HFFc6 (cell line): ENCODE results near the gene LAMB4. TPM values are rescaled to one million over a fixed set of nuclear protein-coding genes. Genes with fewer than 3 reads are reported as not detected.

Experiments
- DNase-seq: peaks from one replicate; pipeline ENCODE4 v3.0.0-alpha.2; 2018
- H3K27ac Mint-ChIP-seq: 2 replicates; pipeline ENCODE4 v1.8.0; 2020; ENCODE audit warnings: mild to moderate bottlenecking, mixed read lengths
- H3K27me3 Mint-ChIP-seq: 2 replicates; pipeline ENCODE4 v1.8.0; 2021; ENCODE audit warnings: mild to moderate bottlenecking, moderate library complexity, mixed read lengths; ENCODE audit not compliant: insufficient read depth
- H3K36me3 Mint-ChIP-seq: 2 replicates; pipeline ENCODE4 v1.8.0; 2021; ENCODE audit warnings: low read depth, mixed read lengths
- H3K4me1 Mint-ChIP-seq: 2 replicates; pipeline ENCODE4 v1.8.0; 2020; ENCODE audit warnings: low read depth, mixed read lengths
- H3K4me3 Mint-ChIP-seq: 2 replicates; pipeline ENCODE4 v1.8.0; 2020; ENCODE audit warnings: mild to moderate bottlenecking, moderate library complexity, mixed read lengths
- H3K9me3 Mint-ChIP-seq: 2 replicates; pipeline ENCODE4 v1.8.0; 2020; ENCODE audit warnings: mild to moderate bottlenecking, mixed read lengths
- total RNA-seq, 6 experiments: library from RNA; stranded (reverse); fragmentation: NEBNext Ultra II Directional; extraction: Animal tissue kit (Norgen Biotek cat#: 25700); gene quantifications; 2 replicates in 1 of 6; 3 replicates in 5 of 6; pipeline ENCODE4 v1.2.3, GENCODE V29; 2021
- TF ChIP-seq, protein P1 (sequence below): fragments of 200-600 bp; sonication (generic); IDR thresholded peaks from 2 replicates; pipeline ENCODE4 v1.5.0; 2021; ENCODE audit warnings: antibody characterized with exemption, mild to moderate bottlenecking

LAMB4 gene
- total RNA-seq, 6 experiments from 2014 or later: 0.16 to 0.24 TPM; not detected in 4

DNA sequence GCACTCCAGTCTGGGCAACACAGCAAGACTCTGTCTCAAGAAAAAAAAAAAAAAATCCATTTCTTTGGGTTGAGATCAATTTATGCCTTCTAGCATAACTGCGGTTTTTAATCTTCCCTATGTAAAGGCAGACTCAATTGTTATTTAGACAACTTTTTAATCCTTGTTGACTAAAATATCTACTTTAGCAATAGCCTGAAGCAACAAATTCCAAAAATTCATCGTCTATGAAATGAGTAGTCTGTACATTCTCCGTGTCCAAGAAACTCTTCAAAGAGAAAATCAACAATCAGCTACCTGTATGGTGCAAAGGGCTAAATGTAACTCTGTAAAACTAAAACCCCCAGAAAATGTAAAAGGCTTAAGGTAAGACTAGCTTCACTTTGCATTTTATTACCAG, 150.0 kb downstream of the LAMB4 start:
- H3K9me3 Mint-ChIP-seq: no peaks in the 10 kb centered on the region
- H3K36me3 Mint-ChIP-seq: peaks cover 48% of the 10 kb centered on the region
- H3K4me1 Mint-ChIP-seq: peaks cover 6% of the 10 kb centered on the region
- H3K4me3 Mint-ChIP-seq: no peak overlapping the region
- H3K27me3 Mint-ChIP-seq: no peaks in the 10 kb centered on the region
- DNase-seq: no peak
- TF ChIP-seq, protein P1, sequence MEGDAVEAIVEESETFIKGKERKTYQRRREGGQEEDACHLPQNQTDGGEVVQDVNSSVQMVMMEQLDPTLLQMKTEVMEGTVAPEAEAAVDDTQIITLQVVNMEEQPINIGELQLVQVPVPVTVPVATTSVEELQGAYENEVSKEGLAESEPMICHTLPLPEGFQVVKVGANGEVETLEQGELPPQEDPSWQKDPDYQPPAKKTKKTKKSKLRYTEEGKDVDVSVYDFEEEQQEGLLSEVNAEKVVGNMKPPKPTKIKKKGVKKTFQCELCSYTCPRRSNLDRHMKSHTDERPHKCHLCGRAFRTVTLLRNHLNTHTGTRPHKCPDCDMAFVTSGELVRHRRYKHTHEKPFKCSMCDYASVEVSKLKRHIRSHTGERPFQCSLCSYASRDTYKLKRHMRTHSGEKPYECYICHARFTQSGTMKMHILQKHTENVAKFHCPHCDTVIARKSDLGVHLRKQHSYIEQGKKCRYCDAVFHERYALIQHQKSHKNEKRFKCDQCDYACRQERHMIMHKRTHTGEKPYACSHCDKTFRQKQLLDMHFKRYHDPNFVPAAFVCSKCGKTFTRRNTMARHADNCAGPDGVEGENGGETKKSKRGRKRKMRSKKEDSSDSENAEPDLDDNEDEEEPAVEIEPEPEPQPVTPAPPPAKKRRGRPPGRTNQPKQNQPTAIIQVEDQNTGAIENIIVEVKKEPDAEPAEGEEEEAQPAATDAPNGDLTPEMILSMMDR: no peak
- no peak overlapping the region for H3K27ac Mint-ChIP-seq

DNA sequence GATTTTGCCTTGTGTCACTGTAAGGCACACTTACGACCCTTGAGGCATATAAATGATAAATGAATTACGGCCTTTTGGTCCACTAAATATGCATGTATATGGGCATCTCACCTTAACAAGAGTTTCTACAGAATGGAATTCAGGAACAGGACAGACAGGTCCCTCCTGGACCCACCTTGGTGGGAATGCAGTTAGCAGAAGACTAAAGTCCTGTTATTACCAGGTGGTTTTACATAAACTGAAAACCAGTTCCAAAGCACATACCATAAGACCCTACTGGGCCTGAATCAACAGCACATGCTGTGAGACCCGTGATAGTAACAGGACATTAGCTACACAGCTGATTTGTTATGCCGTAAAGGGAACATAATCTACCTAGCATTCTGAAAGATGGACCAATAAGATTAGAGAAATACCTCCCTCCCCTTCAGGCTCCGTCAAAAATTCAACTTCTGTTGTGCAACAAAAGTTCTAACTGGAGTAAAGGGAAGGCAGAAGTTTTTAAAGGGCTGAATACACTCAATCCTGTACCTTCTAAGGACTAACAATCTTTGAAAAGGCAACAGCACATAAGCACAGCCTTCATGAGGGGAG, 151.2 kb downstream of the LAMB4 start:
- no peak overlapping the region for H3K4me3 Mint-ChIP-seq
- no peaks in the 10 kb centered on the region for H3K9me3 Mint-ChIP-seq
- H3K36me3 Mint-ChIP-seq: peaks cover 48% of the 10 kb centered on the region
- DNase-seq: no peak
- TF ChIP-seq, protein P1: no peak
- H3K27me3 Mint-ChIP-seq: no peaks in the 10 kb centered on the region
- H3K27ac Mint-ChIP-seq: no peak overlapping the region
- peaks cover 6% of the 10 kb centered on the region for H3K4me1 Mint-ChIP-seq

DNA sequence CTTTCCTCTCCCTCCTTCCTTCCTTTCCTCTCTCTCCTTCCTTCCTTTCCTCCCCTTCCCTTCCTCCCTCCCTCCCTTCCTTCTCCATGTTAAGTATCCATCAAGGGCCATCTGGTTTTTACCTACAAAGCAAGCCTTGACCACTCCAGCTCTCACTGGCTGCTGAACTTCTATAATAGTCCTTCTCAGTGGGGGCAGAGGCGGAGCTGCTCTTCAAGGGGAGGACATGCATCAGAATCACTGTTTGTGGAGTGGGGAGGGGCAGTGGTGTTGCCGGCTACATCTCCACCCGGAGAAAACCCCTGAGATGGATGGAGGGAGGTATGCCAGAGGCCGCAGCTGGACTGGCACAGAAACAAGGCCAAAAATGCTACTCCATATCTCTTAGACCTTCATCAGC, 153.1 kb downstream of the LAMB4 start:
- DNase-seq: no peak
- Mint-ChIP-seq H3K4me1 (peaks cover 14% of the 10 kb centered on the region), H3K36me3 (peaks cover 52% of the 10 kb centered on the region), H3K27ac (no peak overlapping the region), H3K9me3 (no peaks in the 10 kb centered on the region), H3K27me3 (no peaks in the 10 kb centered on the region), H3K4me3 (no peak overlapping the region)
- TF ChIP-seq, protein P1: no peak

DNA sequence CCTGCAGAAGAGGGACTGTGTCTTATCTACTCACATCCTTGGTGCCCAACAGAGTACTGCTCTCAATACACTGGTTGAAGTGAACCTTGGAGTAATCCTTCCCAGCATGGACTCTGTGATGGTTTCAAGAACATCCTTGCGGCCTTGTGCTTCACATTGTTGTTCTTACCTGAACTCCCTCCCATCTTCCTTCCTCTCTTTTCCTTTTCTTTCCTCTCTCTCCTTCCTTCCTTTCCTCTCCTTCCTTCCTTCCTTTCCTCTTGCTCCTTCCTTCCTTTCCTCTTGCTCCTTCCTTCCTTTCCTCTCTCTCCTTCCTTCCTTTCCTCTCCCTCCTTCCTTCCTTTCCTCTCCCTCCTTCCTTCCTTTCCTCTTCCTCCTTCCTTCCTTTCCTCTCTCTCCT, 153.5 kb downstream of the LAMB4 start:
- no peaks in the 10 kb centered on the region for H3K27me3 Mint-ChIP-seq
- no peaks in the 10 kb centered on the region for H3K9me3 Mint-ChIP-seq
- no peak overlapping the region for H3K27ac Mint-ChIP-seq
- TF ChIP-seq, protein P1: no peak
- H3K4me1 Mint-ChIP-seq: peaks cover 19% of the 10 kb centered on the region
- H3K4me3 Mint-ChIP-seq: no peak overlapping the region
- H3K36me3 Mint-ChIP-seq: peaks cover 56% of the 10 kb centered on the region
- no peak for DNase-seq

DNA sequence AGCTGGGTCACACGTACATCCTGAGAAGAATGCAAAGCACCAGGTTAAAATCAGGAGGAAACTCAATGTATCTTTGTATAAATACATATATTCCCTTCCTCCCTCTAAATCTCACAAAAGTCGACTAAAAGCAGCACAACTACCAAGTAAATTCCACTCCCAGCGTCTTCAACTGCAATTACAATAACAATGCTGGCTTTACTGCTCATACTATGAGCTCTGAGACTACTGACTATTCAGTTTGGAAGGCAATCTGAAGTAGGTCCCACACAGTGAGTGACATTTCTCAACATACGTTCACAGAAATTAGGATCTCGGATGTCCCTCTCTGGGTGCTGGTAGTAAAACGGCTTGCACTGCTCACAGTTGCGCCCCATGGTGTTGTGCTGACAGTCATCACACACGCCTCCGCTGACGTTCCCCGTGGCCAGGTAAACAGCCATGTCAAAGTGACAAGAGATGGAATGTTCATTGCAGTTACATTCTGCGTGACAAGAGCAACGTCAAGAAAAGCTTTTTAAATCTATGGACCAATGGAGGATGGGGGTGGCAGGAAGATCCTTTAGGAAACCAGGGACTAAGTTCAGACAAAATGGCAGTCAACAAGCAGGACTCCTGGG, 154.7 kb downstream of the LAMB4 start:
- Mint-ChIP-seq H3K4me3 (no peak overlapping the region), H3K9me3 (no peaks in the 10 kb centered on the region), H3K27ac (no peak overlapping the region; the same call in 1 of the 2 replicates), H3K36me3 (peaks cover 60% of the 10 kb centered on the region), H3K4me1 (peaks cover 23% of the 10 kb centered on the region), H3K27me3 (no peaks in the 10 kb centered on the region)
- TF ChIP-seq, protein P1: no peak
- DNase-seq: no peak
